Activated CD8-positive, alpha-beta T cell treated with anti-CD3 and anti-CD28 coated beads for 36 hours (primary cell): ENCODE measurements around the gene ANXA9. TPM values are rescaled to one million over a fixed set of nuclear protein-coding genes. Genes with fewer than 3 reads are reported as not detected.

Experiments
- ATAC-seq: fragments of 200-7000 bp; cut with Tn5 transposase; one replicate; pipeline ENCODE4 v1.10.0; 2021; ENCODE audit warnings: mild to moderate bottlenecking, moderate library complexity
- CTCF ChIA-PET: fragments of 350-600 bp; sonication (Branson Sonifier 250); formaldehyde crosslinking; loops from one replicate; lab custom pipeline; 2021; ENCODE audit warnings: antibody characterized with exemption; lab: Charles Lee
- POLR2A ChIA-PET: fragments of 350-600 bp; sonication (Branson Sonifier 250); formaldehyde crosslinking; loops from one replicate; lab custom pipeline; 2021; ENCODE audit warnings: antibody characterized with exemption; lab: Charles Lee
- DNase-seq: peaks from one replicate; pipeline ENCODE4 v3.0.0-alpha.2; 2020
- H3K27ac Mint-ChIP-seq: one replicate; pipeline ENCODE4 v1.8.0; 2021; ENCODE audit warnings: mild to moderate bottlenecking, mixed read lengths
- H3K27me3 Mint-ChIP-seq: one replicate; pipeline ENCODE4 v1.8.0; 2021; ENCODE audit warnings: mixed read lengths
- H3K36me3 Mint-ChIP-seq: one replicate; pipeline ENCODE4 v1.8.0; 2021; ENCODE audit warnings: low read depth, mixed read lengths
- H3K4me1 Mint-ChIP-seq: one replicate; pipeline ENCODE4 v1.8.0; 2021; ENCODE audit warnings: low read depth, mixed read lengths
- H3K4me3 Mint-ChIP-seq: one replicate; pipeline ENCODE4 v1.8.0; 2021; ENCODE audit warnings: mild to moderate bottlenecking, moderate library complexity, mixed read lengths
- H3K9me3 Mint-ChIP-seq: one replicate; pipeline ENCODE4 v1.8.0; 2021; ENCODE audit warnings: mixed read lengths
- intact Hi-C: fragments of 100-400 bp; cut with micrococcal nuclease; formaldehyde crosslinking; loops from one replicate; pipeline ENCODE4 v1.10.0; 2022
- total RNA-seq, 2 experiments: library from RNA; stranded (reverse); gene quantifications; one replicate each; pipeline ENCODE4 v1.2.3, GENCODE V29; 2021
- TF ChIP-seq, protein P1 (sequence below): fragments of 200-600 bp; IDR thresholded peaks from one replicate; pipeline ENCODE4 v1.8.0; 2022; ENCODE audit warnings: antibody characterized with exemption, mild to moderate bottlenecking

The ANXA9 gene
- total RNA-seq, 2 experiments from 2014 or later: 0.25 TPM; not detected in 1

DNA sequence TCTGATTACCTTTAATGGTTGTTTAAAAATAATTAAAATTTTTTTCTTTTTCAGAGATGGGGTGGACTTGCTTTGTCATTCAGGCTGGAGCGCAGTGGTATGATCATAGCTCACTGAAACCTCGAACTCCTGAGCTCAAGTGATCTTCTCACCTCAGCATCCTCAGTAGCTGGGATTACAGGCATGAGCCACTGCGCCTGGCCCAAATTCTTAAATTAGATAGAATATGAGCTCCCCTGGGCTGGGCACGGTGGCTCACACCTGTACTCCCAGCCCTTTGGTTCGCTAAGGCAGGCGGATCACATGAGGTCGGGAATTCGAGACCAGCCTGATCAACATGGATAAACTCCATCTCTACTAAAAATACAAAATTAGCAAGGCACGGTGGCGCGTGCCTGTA is 24.4 kb upstream of the ANXA9 start:
- H3K4me1 Mint-ChIP-seq: peaks cover 2% of the 10 kb centered on the region
- CTCF ChIA-PET: interaction anchor here (1.0 kb wide), 1 partner anchor 21 kb away, joined by 3 read pairs; no protein-coding TSS in a partner anchor
- intact Hi-C loops: no loop called here
- POLR2A ChIA-PET: interaction anchor here (1.1 to 2.1 kb wide), 3 partner anchors 10 to 16 kb away, joined by 5 to 8 read pairs (median 5); no protein-coding TSS in a partner anchor
- H3K4me3 Mint-ChIP-seq: no peak overlapping the region
- H3K36me3 Mint-ChIP-seq: peaks cover 52% of the 10 kb centered on the region
- H3K27ac Mint-ChIP-seq: no peak overlapping the region
- no peaks in the 10 kb centered on the region for H3K27me3 Mint-ChIP-seq
- DNase-seq: no peak
- TF ChIP-seq, protein P1, sequence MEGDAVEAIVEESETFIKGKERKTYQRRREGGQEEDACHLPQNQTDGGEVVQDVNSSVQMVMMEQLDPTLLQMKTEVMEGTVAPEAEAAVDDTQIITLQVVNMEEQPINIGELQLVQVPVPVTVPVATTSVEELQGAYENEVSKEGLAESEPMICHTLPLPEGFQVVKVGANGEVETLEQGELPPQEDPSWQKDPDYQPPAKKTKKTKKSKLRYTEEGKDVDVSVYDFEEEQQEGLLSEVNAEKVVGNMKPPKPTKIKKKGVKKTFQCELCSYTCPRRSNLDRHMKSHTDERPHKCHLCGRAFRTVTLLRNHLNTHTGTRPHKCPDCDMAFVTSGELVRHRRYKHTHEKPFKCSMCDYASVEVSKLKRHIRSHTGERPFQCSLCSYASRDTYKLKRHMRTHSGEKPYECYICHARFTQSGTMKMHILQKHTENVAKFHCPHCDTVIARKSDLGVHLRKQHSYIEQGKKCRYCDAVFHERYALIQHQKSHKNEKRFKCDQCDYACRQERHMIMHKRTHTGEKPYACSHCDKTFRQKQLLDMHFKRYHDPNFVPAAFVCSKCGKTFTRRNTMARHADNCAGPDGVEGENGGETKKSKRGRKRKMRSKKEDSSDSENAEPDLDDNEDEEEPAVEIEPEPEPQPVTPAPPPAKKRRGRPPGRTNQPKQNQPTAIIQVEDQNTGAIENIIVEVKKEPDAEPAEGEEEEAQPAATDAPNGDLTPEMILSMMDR: no peak
- no peak for ATAC-seq
- H3K9me3 Mint-ChIP-seq: no peaks in the 10 kb centered on the region

DNA sequence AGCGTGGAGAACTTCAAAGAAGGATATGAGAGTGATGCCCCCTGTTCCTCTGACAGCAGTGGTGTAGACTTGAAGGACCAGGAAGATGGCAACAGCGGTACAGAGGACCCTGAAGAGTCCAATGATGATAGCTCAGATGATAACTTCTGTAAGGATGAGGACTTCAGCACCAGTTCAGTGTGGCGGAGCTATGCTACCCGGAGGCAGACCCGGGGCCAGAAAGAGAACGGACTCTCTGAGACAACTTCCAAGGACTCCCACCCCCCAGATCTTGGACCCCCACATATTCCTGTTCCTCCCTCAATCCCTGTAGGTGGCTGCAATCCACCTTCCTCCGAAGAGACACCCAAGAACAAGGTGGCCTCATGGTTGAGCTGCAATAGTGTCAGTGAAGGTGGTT is 21.4 kb upstream of the ANXA9 start:
- H3K36me3 Mint-ChIP-seq: peaks cover 60% of the 10 kb centered on the region
- CTCF ChIA-PET: interaction anchor here (1.0 kb wide), 1 partner anchor 18 kb away, joined by 3 read pairs; no protein-coding TSS in a partner anchor

DNA sequence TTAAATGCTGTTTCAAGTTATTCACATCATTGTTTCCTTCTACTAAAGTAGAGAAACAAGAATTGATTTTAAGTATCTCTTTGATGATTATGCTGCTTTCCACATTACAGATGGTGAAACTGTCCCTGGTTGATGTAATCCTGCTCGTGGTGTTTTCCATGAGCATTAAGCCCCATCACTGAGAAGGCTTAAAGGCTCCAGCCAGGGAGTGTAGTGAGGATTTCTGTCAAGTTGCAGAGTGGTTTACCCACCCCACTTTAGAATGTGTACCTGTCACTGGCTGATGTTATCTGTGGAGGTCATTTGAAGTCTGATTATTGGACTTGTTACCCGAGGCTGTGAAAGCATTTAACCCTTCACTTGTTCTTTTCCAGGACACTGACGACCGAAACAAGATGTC is 20.3 kb upstream of the ANXA9 start:
- H3K4me1 Mint-ChIP-seq: peaks cover 2% of the 10 kb centered on the region
- H3K4me3 Mint-ChIP-seq: no peak overlapping the region
- H3K27ac Mint-ChIP-seq: peak overlapping the region; percentile 64
- no peaks in the 10 kb centered on the region for H3K9me3 Mint-ChIP-seq
- TF ChIP-seq, protein P1: no peak
- POLR2A ChIA-PET: interaction anchor here (1.3 to 1.9 kb wide), 3 partner anchors 10 to 45 kb away, joined by 3 to 10 read pairs (median 3); partner anchors contain the start of gene MINDY1
- no peak for ATAC-seq
- H3K36me3 Mint-ChIP-seq: peaks cover 71% of the 10 kb centered on the region
- CTCF ChIA-PET: no interaction called here
- DNase-seq: no peak
- no peaks in the 10 kb centered on the region for H3K27me3 Mint-ChIP-seq
- intact Hi-C loops: no loop called here

More for the DNA sequence above, 21.4 kb upstream of the ANXA9 start:
- intact Hi-C loops: no loop called here
- TF ChIP-seq, protein P1: no peak
- Mint-ChIP-seq H3K9me3 (no peaks in the 10 kb centered on the region), H3K27me3 (no peaks in the 10 kb centered on the region), H3K27ac (no peak overlapping the region), H3K4me3 (no peak overlapping the region), H3K4me1 (peaks cover 2% of the 10 kb centered on the region)
- POLR2A ChIA-PET: interaction anchor here (0.6 to 1.9 kb wide), 4 partner anchors 9 to 186 kb away, joined by 3 to 10 read pairs (median 3); no protein-coding TSS in a partner anchor
- DNase-seq: no peak
- ATAC-seq: no peak

GRCh38 chr1:150963321-150964163 is 18.6 kb upstream of the ANXA9 start:
- TF ChIP-seq, protein P1: no peak
- peaks cover 76% of the 10 kb centered on the region for H3K36me3 Mint-ChIP-seq
- H3K27ac Mint-ChIP-seq: peak overlapping the region; percentile 17
- POLR2A ChIA-PET: interaction anchor here (1.3 to 1.4 kb wide), 2 partner anchors 12 to 334 kb away, joined by 3 to 4 read pairs; partner anchors contain the start of gene ENSA
- H3K4me3 Mint-ChIP-seq: no peak overlapping the region
- ATAC-seq (no peak), DNase-seq (no peak)
- H3K9me3 Mint-ChIP-seq: no peaks in the 10 kb centered on the region
- peaks cover 2% of the 10 kb centered on the region for H3K4me1 Mint-ChIP-seq
- intact Hi-C loops: no loop called here
- CTCF ChIA-PET: interaction anchor here (0.9 to 2.0 kb wide), 3 partner anchors 15 to 32 kb away, joined by 3 to 7 read pairs (median 3); no protein-coding TSS in a partner anchor
- H3K27me3 Mint-ChIP-seq: no peaks in the 10 kb centered on the region
